ENCODE measurements around the gene PDE1A.

GRCh38 chr2:182283512-182283911 is 143.3 kb downstream of the PDE1A start:
- TF ChIP-seq CTCF (IDR thresholded peaks at IDR 0.05) (no peak), POLR2A (IDR thresholded peaks at IDR 0.05) (no peak)

Measured in right lobe of liver (tissue), 4 donors.